Panc1 (cell line): ENCODE results near the gene SPTBN4. TPM values are rescaled to one million over a fixed set of nuclear protein-coding genes. Genes with fewer than 3 reads are reported as not detected.

Source experiments
- ATAC-seq: fragments of 200-7000 bp; cut with Tn5 transposase; 2 replicates; pipeline ENCODE4 v1.9.1; 2020; ENCODE audit warnings: mild to moderate bottlenecking, moderate library complexity
- BruUV-seq: library from RNA; stranded (reverse); fragments of 400-500 nt; replicated peaks from 2 replicates; lab custom pipeline; 2021; lab: Mats Ljungman, UMichigan
- CTCF ChIA-PET: fragments of 300-600 bp; sonication (Branson Sonifier 250); formaldehyde crosslinking; loops from one replicate; lab custom pipeline; 2022; ENCODE audit warnings: antibody characterized with exemption; lab: Charles Lee
- POLR2A ChIA-PET: fragments of 300-600 bp; sonication (Branson Sonifier 250); formaldehyde crosslinking; loops from one replicate; lab custom pipeline; 2022; ENCODE audit warnings: antibody characterized with exemption; lab: Charles Lee
- DNase-seq: peaks from one replicate; pipeline ENCODE4 v3.0.0-alpha.2; 2010; ENCODE audit warnings: low read depth, low spot score
- H3K27ac ChIP-seq: 2 replicates; pipeline ENCODE4 v1.5.1; 2011; ENCODE audit warnings: mild to moderate bottlenecking, low read length, inconsistent platforms
- H3K27me3 ChIP-seq: fragments of 200-500 bp; sonication (Bioruptor generic); 2 replicates; pipeline ENCODE4 v1.6.0; 2014; ENCODE audit warnings: low read length, inconsistent platforms; ENCODE audit not compliant: control insufficient read depth, insufficient read depth
- H3K36me3 ChIP-seq: fragments of 200-500 bp; sonication (Bioruptor generic); 2 replicates; pipeline ENCODE4 v1.5.1; 2014; ENCODE audit warnings: inconsistent platforms, mild to moderate bottlenecking, low read length, moderate library complexity; ENCODE audit not compliant: control insufficient read depth, insufficient read depth
- H3K4me1 ChIP-seq: 2 replicates; pipeline ENCODE4 v1.5.1; 2011; ENCODE audit warnings: inconsistent platforms, mild to moderate bottlenecking, low read length, moderate library complexity; ENCODE audit not compliant: control insufficient read depth, insufficient read depth
- H3K4me3 ChIP-seq, 2 experiments: 2 replicates each; pipeline ENCODE4 v1.5.1; 2011 to 2012; ENCODE audit warnings: low read depth in 2 of 2, low read length in 2 of 2, mild to moderate bottlenecking in 2 of 2, inconsistent platforms in 1 of 2, moderate library complexity in 1 of 2
- H3K9me3 ChIP-seq: fragments of 200-500 bp; sonication (Bioruptor generic); 2 replicates; pipeline ENCODE4 v1.5.1; 2014; ENCODE audit warnings: low read depth, mild to moderate bottlenecking, inconsistent platforms, low read length, moderate library complexity; ENCODE audit not compliant: control insufficient read depth, insufficient read depth
- POLR2AphosphoS5 ChIP-seq: IDR thresholded peaks from 2 replicates; pipeline ENCODE4 v1.6.1; 2012; ENCODE audit warnings: mild to moderate bottlenecking, low read depth, low read length, moderate library complexity
- SIN3A ChIP-seq: IDR thresholded peaks from 2 replicates; pipeline ENCODE4 v1.6.1; 2012; ENCODE audit warnings: low read depth, mild to moderate bottlenecking, low read length, moderate library complexity, borderline replicate concordance; ENCODE audit not compliant: insufficient read depth
- TCF7L2 ChIP-seq: IDR thresholded peaks from 2 replicates; pipeline ENCODE4 v1.6.1; 2011; ENCODE audit warnings: mild to moderate bottlenecking, low read depth, low read length, inconsistent platforms
- in situ Hi-C: cut with HindIII; loops from 2 replicates; pipeline ENCODE4 v1.10.0; 2016; ENCODE audit warnings: low sequenced_read_pairs, low pct_unique_long_range_greater_than_20kb
- intact Hi-C: fragments of 100-400 bp; cut with micrococcal nuclease; formaldehyde crosslinking; loops from one replicate; pipeline ENCODE4 v1.10.0; 2022; ENCODE audit not compliant: unreplicated experiment
- total RNA-seq: library from RNA; stranded (reverse); gene quantifications from one replicate; pipeline ENCODE4 v1.2.1, GENCODE V29; 2021; ENCODE audit not compliant: unreplicated experiment
- TF ChIP-seq, protein P1 (sequence below), 2 experiments: IDR thresholded peaks; 2 replicates each; pipeline ENCODE4 v1.6.1; 2011 to 2012; ENCODE audit warnings: low read depth in 2 of 2, control low read depth in 1 of 2, low read length in 1 of 2, mild to moderate bottlenecking in 1 of 2, moderate library complexity in 1 of 2; ENCODE audit not compliant: insufficient read depth in 1 of 2
- TF ChIP-seq, protein P2 (sequence below): fragments of 450-650 bp; IDR thresholded peaks from 2 replicates; pipeline ENCODE4 v1.5.1; 2017; ENCODE audit warnings: mild to moderate bottlenecking

SPTBN4 gene
- total RNA-seq, 1 experiment from 2014 or later: 1.2 TPM

DNA sequence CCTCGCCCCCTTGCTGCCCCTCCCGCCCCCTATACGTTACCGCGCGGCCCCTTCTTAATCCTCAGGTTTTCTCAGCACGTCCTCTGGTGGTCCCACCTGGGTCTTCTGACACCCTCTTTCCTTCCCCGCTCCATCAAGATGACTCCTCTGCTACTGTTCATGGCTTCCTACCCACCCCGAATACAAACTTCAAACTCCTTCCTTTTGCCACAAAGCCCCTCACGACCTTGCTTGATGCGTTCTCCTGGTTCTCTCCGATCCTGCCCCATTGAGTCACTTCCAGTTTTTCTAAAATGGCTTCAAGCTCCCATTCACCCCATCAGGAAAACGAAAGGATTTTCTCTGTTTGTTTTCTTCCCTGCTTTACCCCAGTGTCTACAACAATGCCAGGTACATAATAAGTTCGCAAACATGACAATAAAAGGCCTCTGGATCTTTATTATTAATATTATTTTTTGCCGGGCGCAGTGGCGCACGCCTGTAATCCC is 21.9 kb upstream of the SPTBN4 start:
- Histone ChIP-seq H3K36me3 (peaks cover 7% of the 10 kb centered on the region), H3K27me3 (no peaks in the 10 kb centered on the region), H3K4me3 (peak overlapping the region; percentile 74 to 100), H3K4me1 (peaks cover 9% of the 10 kb centered on the region), H3K9me3 (no peaks in the 10 kb centered on the region), H3K27ac (peak overlapping the region; percentile 89)
- ChIA-PET CTCF (no interaction called here), POLR2A (no interaction called here)
- in situ Hi-C loops (no loop called here), intact Hi-C loops (loop anchor here (5.0 kb wide), 1 partner anchor 138 kb away; no protein-coding TSS in a partner anchor)
- TF ChIP-seq TCF7L2 (no peak), SIN3A (no peak), POLR2AphosphoS5 (no peak)
- TF ChIP-seq, protein P1, sequence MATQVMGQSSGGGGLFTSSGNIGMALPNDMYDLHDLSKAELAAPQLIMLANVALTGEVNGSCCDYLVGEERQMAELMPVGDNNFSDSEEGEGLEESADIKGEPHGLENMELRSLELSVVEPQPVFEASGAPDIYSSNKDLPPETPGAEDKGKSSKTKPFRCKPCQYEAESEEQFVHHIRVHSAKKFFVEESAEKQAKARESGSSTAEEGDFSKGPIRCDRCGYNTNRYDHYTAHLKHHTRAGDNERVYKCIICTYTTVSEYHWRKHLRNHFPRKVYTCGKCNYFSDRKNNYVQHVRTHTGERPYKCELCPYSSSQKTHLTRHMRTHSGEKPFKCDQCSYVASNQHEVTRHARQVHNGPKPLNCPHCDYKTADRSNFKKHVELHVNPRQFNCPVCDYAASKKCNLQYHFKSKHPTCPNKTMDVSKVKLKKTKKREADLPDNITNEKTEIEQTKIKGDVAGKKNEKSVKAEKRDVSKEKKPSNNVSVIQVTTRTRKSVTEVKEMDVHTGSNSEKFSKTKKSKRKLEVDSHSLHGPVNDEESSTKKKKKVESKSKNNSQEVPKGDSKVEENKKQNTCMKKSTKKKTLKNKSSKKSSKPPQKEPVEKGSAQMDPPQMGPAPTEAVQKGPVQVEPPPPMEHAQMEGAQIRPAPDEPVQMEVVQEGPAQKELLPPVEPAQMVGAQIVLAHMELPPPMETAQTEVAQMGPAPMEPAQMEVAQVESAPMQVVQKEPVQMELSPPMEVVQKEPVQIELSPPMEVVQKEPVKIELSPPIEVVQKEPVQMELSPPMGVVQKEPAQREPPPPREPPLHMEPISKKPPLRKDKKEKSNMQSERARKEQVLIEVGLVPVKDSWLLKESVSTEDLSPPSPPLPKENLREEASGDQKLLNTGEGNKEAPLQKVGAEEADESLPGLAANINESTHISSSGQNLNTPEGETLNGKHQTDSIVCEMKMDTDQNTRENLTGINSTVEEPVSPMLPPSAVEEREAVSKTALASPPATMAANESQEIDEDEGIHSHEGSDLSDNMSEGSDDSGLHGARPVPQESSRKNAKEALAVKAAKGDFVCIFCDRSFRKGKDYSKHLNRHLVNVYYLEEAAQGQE (IDR thresholded peaks at IDR 0.05; ENCODE audit: insufficient read depth in 1 of 2, low read depth in 2 of 2, low read length in 1 of 2): no peak
- TF ChIP-seq, protein P2, sequence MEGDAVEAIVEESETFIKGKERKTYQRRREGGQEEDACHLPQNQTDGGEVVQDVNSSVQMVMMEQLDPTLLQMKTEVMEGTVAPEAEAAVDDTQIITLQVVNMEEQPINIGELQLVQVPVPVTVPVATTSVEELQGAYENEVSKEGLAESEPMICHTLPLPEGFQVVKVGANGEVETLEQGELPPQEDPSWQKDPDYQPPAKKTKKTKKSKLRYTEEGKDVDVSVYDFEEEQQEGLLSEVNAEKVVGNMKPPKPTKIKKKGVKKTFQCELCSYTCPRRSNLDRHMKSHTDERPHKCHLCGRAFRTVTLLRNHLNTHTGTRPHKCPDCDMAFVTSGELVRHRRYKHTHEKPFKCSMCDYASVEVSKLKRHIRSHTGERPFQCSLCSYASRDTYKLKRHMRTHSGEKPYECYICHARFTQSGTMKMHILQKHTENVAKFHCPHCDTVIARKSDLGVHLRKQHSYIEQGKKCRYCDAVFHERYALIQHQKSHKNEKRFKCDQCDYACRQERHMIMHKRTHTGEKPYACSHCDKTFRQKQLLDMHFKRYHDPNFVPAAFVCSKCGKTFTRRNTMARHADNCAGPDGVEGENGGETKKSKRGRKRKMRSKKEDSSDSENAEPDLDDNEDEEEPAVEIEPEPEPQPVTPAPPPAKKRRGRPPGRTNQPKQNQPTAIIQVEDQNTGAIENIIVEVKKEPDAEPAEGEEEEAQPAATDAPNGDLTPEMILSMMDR: no peak
- DNase-seq (no peak), ATAC-seq (no peak)
- no TSS peak for BruUV-seq

DNA sequence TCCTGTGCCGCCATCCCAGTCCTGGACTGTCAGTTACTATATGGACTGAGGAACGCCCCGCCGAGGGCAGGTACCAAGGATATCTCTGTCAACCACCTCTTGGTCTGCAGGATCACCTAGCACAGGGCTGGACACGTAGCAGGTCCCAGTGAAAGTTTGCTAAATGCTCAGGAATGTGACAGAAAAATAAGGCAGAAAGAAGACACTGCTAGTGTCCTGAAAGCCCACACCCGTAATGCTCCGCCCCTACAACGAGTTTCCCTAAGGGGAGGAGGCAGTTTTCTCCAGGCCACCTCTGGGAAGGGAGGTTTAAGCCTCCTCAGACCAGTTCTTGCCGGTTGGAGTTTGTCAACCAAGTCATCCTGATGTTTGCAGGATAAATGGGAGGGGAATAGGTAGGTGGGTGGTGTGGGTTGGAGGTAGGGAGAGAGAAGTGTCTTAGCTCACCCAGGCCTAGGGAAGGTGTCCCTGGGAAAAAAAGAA is 21.0 kb upstream of the SPTBN4 start:
- Histone ChIP-seq H3K36me3 (peaks cover 7% of the 10 kb centered on the region), H3K4me3 (no peak overlapping the region), H3K4me1 (peaks cover 9% of the 10 kb centered on the region), H3K27me3 (no peaks in the 10 kb centered on the region), H3K27ac (no peak overlapping the region), H3K9me3 (no peaks in the 10 kb centered on the region)
- ChIA-PET POLR2A (no interaction called here), CTCF (no interaction called here)
- DNase-seq (no peak), ATAC-seq (no peak)
- intact Hi-C loops: no loop called here
- in situ Hi-C loops: no loop called here
- BruUV-seq: no TSS peak
- TF ChIP-seq, protein P1 (IDR thresholded peaks at IDR 0.05; ENCODE audit: insufficient read depth in 1 of 2, low read depth in 2 of 2, low read length in 1 of 2): no peak
- TF ChIP-seq, protein P2: no peak
